NOMO-1 treated with DMSO at 0.1 percent for 48 hours (cell line): ENCODE data around the gene ZNF516.
"Not testable (repeated sequence)": the region's sequence is repeated elsewhere in the genome, so short reads cannot be mapped to it uniquely, and the experiment has no call there.

Experiments used
- DNase-seq: peaks from one replicate; lab custom pipeline; 2025; ENCODE audit not compliant: unreplicated experiment; lab: John Stamatoyannopoulos, UW

Gene ZNF516

DNA sequence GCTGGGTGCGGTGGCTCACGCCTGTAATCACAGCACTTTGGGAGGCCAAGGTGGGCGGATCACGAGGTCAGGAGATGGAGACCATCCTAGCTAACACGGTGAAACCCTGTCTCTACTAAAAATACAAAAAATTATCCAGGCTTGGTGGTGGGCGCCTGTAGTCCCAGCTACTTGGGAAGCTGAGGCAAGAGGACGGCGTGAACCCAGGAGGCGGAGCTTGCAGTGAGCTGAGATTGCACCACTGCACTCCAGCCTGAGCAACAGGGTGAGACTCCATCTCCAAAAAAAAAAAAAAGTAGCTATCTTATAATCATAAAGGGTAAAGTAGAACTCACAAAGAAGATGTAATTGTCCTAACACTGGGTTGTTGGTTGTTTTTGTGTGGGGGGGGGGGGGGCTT, 21.5 kb downstream of the ZNF516 start:
- DNase-seq = not testable (repeated sequence)

DNA sequence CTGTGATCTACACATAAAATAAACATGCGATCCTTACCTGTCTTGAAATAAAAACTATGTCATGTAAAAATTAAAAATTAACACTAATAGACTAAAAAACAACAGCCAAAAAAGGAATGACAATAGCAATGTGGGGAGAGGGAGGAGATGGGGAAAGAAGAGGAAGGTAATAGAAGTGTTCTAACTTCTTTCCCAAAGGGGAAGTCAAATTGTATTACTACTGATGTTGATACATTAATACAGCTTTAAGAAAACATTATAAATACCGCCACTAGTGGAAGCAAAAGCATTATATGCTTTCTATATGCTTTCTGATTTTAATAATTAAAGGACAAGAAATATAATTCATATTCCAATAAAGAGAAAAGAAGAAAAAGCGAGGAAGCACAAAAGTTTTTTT, 22.2 kb downstream of the ZNF516 start:
- peak; percentile 17 for DNase-seq

DNA sequence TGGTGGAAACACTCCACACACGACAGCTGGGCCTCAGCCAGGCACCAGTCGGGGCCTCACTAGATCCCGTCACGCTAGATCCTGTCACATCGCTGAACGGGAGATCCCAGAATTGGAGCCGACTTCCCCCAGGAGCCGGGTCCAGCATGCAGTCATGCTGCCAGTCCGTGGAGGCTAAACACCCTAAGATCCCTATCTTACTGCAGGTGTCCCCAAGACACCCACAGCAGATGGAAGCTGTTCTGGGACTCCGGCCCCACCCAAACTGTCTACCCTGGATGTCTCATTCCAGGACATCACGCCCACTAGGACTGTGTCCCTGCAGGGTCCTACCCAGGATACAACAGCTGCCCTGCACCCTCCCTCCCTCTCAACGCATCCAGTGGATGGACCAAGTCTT, 23.4 kb downstream of the ZNF516 start:
- no peak for DNase-seq

DNA sequence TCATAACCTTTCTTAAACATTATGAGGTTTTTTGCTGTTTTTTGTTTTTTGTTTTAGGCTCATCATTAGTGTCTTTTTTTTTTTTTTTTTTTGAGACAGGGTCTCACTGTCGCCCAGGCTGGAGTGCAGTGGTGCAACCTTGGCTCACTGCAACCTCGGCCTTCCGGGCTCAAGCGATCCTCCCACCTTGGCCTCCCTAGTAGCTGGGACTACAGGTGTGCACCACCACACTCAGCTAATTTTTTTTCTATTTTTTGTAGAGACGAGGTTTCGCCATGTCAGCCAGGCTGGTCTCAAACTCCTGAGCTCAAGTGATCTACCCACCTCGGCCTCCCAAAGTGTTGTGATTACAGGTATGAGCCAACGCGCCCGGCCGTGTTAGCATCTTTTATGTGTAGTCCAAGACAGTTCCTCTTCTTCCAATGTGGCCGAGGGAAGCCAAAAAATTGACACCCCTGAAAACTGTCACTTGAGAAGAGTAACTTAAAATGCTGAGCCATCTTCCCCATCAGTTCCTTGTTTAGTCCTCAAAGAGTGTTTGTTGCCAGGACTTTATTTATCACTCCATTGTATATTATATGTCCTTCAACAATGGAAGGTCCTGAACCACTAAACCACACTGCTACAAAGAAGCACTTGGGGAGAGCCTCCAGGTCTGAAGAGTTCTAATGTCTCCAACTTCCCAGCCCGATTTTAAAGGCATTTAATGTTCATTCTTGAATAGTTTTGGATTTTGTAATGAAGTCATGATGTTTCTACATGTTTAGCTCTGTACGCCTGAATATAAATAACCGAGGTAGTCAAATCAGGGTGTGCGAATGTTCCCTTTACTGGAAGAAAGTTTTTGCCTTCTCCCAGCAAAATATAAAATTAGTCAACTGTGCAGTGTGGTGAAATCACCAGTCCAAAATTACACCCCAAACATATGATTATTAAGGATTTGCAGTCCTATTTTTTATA, 26.4 kb downstream of the ZNF516 start:
- DNase-seq = peak; percentile 52

DNA sequence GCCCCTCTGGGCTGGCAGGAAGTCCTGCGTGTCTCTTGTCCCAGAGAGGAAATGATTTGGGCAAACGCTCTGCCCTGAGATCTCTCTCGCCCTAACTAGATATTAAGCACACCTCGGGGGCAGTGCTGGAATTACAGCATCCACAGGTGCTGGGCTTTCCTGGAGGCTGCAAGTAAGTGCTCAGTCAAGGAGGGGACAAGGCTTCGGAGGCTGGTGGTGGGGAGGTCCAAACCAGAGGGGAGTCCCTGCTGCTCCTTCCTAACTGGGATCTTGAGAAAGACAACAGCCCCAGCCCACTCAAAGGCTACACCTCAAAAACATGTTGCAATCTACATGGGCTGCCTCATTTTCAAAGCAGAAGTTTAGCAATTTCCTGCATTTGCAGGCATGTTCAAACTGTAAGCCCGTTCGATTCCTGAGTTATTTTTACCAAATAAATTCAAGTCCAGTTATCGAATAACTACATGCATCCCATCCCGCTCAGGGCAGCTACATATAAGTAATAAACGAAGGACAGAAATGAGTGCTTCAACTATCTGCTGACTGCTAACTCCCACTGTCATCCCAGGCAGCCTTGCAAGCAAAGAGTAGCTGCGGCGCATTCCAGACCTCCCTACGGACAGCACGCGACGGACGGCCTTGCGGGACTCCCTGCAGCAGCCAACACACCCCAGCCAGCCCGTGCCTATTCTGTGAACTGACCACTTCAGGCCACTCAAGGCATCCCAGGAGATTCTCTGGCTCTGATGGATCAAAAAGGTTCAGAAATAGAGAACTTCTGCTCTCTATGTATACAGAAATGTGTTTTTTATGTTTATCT, 27.5 kb downstream of the ZNF516 start:
- DNase-seq = peak; percentile 84

DNA sequence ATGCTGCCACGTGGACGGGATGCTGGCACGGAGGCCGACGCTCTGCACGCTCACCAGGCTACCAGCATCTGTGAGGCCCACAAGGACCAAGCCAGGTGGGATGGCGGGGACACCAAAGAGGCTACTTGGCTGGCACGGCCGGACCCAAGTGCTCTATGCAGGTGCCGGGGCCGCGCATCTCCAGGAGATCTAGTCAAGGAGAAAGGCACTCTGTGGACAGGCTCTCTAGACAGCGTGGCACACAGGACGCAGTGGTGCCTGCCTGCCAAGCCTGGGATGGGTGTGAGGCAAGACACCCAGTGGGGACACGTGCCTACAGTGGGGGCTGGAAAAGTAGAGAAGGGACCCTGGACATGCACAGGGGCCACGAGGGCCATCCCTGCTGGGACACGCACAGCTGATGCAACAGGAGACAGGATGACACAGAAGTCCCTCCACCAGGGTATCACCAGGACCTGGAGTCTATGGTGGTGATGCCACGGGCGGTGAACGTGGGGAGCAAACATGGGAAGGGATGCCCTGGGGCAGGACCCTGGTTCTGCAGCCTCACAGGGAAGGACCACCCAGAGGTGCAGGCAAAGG, 28.5 kb downstream of the ZNF516 start:
- no peak for DNase-seq

DNA sequence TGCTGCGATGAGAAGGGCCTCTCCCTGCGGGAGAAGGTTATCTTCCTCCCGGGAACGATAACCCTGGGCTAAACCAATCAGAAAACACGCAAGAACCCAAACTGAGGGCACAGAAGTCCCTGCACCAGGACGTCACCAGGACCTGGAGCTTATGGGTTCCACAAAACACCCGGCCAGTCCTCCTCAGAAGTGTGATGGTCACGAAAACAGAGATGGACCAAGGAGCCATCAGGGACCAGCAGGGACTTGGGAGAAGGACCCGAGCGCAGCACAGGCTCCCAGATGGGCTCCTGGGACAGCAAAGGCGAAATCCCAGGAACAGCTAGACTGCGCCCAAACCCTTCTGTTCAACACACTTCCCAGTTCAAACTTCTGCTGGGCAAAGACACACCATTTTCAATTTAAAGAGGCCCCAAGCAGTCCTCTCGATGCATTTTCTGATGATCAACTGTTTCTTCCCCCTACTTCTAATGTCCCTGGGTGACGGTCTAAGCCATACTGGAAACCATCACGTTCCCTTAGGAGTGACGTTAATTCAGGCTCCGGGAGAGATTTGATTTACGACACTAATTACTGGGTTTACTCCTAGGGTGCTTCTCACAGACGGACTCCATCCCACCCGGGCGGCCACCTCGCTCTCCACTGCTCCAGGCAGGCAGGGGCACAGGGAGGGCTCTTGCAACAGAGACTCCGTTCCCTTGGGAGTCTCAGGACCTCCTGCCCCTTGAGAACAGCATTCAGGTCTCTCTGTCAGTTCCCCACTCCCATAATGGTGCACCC, 29.2 kb downstream of the ZNF516 start:
- DNase-seq = no peak

DNA sequence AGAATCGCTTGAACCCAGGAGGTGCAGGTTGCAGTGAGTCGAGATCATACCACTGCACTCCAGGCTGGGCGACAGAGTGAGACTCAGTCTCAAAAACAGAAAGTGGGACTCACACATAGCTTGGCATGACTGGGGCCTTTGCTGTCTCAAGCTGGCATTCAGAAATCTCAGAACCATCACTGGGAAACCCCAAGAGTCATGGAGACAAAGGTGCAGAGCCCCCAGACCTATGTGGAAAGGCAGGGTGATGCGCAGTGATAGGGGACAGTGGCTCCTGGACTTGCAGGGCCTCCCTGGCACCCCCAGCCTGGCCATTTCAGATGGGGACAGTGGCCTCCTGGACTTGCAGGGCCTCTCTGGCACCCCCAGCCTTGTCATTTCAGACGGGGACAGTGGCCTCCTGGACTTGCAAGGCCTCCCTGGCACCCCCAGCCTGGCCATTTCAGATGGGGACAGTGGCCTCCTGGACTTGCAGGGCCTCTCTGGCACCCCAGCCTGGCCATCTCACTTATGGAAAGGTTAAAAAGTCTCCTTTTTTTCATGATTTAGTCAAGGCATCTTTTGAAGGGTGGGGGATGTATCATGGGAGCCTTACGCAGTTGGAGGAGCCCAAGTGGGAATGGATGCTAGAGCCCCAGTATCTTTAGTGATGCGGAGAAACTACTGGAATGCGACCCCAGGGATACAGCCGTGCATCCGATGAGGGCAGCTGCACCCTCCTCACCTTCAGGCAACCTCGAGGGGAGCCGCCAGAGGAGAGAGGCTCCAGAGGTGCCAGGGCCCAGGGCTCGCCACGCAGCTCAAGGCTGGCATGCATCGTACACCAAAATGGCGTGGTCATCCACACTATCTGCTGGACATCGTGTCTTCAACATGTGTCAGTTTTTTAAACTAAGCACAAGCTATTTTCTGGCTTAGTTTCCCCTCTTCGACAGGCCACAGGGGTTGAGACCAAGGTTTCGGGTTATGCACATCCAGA, 30.5 kb downstream of the ZNF516 start:
- DNase-seq = no peak

DNA sequence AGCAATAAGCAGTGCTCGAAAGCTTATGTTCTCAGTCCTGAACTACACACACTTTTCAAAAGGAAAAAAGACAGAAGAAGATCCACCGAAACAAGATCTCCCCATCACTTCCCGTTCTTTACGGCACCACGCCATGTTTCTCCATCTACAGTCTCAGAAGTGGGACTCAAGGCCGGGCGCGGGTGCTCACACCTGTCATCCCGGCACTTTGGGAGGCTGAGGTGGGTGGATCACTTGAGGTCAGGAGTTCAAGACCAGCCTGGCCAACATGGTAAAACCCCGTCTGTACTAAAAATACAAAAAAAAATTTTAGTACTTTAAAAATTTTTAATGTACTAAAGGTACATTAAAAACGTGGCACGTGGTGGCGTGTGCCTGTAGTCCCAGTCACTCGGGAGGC, 31.2 kb downstream of the ZNF516 start:
- no peak for DNase-seq

DNA sequence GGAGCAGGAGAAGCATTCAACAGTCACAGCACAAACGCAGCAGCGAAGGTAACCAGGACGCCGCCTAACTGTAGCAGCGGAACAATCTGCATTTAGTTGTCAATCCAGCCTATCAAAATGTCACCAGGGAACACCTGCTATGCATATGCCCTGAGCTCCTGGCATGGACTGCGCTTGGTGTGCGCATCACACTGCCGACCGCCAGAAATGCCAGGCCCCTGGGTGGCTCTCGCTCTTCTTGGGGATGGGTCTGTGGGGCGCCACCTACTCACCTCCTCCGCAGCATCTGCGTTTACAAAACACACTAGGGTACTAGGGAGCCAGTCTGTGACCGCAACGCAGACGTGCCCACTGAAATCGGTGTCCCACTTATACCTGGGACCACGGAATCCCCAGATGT, 31.7 kb downstream of the ZNF516 start:
- DNase-seq = no peak

DNA sequence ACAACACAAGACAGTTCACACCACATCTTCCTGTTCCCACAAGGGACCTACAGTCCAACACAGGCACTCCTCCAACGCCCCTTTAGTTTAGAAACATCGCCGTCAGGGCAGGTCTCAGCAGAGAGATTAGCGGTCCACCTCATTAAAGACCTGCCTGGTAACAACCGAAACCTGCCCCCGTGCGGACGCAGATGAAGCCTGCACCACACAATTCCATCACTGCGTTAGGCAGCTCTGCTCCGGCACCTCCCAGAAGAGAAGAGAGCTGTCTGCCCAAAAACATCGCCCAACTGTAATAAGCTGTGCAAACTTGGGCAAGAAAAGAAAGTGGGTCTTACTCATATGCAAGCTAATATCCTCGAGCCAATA, 32.7 kb downstream of the ZNF516 start:
- no peak for DNase-seq

DNA sequence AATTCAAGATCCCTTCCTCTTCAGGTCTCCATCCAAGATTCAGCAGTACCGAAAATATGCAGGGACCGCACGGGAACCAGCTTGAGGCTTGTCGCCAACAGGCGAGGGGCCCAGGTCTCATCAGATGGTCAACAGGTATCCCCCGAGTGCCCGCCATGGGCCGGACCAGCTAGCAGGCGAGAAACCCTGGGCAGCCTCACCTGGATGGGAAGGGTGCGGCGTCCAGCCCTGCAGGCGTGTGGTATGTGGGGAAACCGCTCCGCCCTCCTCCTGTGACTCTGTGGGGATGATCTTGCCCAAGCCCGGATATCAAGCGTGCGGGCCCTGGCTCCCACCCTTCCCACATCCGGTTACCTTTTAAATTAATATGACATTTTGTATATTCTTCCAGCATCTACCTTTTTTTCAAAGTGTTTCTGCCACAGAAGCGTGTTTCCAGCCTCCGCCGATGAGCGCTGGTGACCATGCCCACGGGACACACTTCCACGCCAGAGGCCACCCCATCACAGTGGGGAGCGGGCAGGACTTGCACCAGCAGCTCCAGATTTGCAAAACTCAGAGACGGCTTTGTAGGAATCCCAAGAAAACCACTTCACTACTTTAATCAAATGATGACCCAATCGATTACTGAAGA, 33.2 kb downstream of the ZNF516 start:
- no peak for DNase-seq

DNA sequence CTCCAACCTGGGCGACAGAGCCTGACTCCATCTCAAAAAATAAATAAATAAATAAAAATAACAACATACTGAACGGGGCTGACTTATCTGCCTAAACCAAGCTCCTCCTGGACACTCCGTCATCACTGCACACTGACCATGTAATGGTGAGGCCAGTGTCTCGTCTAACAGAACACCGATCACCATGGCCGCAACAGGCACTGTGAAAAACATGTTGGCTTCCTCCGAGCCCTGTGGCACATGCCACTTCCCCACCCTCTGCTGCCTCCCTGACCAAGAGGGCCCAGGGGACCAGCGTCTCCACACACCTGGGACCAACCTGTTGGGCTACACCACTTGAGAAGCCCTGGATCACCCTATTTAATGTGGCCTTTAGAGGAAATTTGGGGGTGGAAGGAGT, 33.9 kb downstream of the ZNF516 start:
- no peak for DNase-seq

DNA sequence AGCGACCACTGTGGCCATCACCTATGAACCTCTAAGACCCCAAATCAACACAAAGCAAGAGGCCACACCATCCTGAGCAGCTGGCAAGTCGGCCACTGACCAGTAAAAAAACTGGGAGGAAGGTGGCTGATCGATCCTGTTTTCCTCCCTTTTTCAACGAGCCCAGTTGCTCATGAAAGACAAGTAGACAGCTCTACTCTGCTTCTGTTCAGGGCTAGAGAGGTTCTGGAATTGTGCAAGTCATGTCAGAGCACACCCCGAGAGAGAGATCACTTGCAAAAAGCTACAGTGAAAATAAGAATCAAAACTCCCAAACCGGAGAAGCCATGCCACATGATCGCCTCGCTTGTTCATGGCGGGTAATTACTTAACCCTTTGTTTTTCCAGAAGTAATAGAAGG, 34.6 kb downstream of the ZNF516 start:
- DNase-seq = no peak

DNA sequence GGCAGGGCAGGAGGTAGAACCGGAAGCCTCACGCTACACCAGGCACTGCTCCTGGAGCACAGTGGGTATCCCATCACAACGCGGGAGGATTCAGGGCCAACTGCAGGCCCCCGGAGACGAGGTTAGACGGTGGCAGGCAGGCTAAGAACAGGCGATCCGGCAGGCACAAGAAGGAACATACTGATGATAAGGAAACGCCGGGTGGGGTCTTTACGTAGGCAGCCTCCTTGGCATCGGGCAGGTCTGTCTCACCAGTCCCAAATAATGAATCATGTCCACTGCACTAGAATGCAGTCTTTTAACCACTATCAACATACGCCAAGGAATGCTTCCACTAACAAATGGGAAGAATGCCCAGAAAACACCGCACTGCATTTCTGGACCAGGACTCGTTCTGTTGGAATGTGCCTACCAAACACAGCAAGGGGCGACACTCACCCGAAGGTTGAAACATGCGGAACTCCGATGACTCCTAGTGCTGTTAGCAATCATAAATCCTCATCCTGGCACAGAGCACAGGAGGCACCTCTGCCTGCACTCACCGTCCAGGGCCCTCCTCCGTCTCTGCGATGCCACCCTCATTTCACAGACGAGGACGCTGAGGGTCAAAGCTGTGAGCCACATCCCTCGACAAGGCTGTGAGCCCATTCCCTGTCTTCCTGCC, 35.2 kb downstream of the ZNF516 start:
- DNase-seq = no peak

DNA sequence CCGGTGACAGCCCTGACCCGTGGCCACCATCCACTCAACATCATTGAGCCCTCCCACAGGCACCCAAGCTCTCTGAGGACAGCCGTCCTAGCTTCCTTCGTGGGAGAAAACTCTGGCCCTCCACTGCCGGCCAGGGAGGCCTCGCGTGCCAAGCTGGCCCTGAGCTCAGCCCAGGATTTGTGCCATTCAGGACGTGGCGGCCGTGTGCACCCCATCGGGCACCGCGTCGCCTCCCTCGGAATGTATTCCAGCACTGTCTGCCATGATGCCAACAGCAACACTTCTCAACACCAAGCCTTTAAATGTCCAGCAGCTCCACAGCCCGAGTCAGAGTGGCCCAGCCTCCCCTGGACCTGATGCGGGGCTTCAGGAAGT, 35.7 kb downstream of the ZNF516 start:
- no peak for DNase-seq

DNA sequence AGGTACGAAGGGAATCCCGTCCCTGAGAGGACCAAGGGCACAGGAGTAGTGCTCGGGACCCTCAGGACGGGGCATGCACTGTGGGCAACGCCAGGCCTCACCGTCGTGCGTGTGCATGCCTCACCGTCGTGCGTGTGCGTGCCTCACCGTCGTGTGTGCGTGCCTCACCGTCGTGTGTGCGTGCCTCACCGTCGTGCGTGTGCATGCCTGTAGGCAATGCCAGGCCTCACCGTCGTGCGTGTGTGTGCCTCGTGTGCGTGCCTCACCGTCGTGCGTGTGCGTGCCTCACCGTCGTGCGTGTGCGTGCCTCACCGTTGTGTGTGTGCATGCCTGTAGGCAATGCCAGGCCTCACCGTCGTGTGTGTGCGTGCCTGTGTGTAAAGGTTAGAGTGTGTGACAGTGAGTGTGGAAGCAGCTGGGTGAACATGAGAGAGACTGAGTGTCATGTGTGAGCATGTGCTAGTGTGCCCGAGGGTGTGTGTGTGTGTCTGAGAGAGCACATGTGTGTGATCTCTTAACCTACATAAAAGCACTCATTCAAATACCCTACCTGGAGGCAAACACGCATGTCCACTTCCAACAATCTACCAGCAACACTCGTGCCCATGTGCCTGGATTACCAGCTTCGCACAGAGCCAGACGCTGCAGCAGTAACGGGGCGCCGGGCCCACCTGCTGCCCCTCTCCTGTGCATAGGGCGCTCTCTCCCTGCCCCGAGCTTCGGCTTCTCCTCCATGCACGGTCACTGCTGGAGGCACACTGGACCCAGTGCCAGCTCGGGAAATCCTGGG, 36.3 kb downstream of the ZNF516 start:
- no peak for DNase-seq

DNA sequence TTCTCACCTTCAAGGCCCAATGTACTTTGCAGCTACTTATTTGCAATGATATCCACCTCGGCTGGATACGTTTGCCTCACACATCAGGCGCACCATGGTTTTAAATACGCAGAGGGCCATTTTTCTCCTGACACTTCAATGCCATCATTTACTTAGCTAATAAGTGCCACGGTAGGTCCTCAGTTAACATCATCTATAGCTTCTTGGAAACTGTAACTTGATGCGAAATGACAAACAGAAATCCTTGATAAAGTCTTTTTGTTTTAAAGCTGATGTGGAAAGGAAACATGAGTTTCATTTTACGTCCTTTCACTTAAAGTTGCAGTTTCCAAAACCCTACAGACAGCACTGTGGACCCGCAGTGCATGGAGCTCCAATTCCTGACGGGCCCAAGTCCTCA, 37.1 kb downstream of the ZNF516 start:
- DNase-seq = no peak
